HG02759 (cell line): ENCODE results near the gene NAE1.
"Not testable (repeated sequence)": the region's sequence is repeated elsewhere in the genome, so short reads cannot be mapped to it uniquely, and the experiment has no call there.

Experiments used
- ATAC-seq: cut with Tn5 transposase; IDR thresholded peaks from one replicate; pipeline ENCODE4 v1.9.1; 2021; ENCODE audit warnings: mild to moderate bottlenecking, moderate library complexity; ENCODE audit not compliant: unreplicated experiment

The NAE1 gene

DNA sequence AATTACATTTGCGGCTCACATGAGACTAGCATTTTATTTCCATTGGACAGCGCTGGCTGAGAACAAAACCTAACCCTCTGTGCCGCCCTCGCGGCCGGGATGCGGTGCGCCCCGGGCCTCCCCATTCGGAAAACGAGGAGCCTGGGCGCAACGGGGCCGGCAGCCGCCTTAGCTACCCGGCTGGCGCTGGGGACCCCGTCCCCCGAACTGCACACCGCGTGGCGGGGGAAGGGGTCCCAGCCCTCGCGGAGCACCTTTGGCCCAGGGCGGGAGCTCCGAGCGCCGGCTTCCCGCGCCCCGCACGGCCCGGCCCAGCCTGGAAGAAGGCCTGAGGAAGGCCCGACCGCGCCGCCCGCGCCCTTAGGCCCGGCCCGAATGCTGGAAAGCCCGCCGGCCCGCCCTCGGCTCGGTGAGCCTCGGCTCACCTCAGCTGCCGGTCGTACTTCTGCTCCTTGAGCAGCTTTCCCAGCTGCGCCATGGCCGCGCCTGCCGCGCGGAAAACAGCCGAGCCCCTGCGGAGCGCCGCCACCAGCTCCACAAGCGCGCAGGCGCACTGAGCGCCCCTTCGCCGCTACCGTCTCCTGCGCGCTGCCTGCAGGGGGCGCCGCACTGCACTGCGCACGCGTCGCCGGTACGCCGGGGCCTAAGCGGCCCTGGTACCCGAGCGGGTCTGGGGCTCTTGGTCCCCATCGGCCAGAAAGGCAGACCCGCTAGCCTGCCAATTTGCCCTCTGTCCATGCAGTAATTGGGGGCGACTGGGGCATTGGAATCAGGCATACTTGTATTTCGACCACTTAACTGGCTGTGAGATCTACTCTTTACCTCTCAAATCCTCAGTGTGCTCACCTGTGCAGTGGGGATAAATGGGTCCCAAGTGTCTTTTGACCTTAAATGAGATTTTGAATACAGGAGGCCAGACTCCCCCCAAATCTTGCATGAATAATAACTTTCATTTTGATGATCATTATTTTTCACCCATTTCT is at the start of gene NAE1:
Gene NAE1, minus strand, starts transcription at position 555 of the 983 bp plus-strand sequence. Its CDS starts 77 bp downstream, at position 478.
- ATAC-seq, result peak; percentile 96

DNA sequence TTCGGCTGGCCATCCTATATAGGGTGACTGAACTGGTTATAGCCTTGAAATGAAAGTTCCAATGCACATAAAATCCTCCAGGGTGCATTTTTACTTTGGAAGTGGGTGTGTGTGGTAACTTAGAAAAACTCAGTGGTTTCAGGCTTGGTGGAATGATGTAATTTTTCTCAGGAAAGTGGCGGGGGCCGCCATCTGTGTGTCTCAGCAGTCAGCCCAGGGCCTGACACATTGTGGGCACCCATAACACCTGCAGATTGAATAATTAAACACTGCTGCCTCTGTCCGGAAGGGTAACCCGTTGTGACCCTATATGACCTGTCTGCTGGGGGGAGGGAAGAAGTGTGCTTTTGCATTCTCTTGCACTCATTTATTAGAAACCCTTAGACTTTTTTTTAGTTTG is 47.3 kb upstream of the NAE1 start:
- no peak for ATAC-seq

DNA sequence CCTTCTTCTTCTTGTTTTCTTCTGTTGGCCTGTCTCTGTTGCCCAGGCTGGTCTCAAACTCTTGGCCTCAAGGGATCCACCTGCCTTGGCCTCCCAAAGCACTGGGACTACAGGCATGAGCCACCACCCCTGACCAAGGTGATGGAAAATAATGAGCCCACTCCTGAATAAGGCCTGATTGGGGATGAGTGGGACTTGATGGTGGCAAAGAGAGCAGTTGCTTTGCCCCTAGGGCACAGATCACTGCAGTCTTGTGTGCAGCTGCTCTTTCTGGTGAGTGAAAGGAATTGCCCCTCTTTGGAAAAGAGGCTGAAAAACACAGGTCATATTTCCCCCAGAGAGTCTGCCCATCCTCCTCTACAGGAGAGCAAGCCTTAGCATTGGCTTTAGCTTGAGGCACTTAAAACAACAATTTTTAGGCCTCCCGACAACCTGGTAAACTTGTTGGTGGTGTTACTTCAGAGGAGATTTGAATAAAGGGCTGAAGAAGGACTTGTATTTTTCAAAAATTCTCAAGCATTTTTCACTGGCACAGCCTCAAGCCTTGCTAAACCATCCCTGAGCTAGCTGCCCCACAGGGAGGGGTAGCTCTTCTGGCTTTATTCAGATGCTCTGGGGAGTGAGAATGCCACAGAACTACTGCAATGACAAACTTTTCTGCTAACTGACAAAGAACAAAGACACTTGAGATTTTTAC is 43.5 kb upstream of the NAE1 start:
- ATAC-seq, result no peak

DNA sequence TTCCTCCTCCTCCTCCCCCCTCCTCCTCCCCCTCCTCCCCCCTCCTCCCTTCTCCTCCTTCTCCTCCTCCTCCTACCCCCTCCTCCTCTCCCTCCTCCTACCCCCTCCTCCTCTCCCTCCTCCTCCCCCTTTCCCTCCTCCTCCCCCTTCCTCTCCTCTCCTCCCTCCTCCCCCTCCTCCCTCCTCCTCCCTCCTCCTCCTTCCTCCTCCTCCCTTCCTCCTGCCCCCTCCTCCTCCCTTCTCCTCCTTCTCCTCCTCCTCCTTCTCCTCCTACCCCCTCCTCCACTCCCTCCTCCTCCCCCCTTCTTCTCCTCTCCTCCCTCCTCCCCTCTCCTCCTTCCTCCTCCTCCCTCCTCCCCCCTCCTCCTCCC is 42.9 kb upstream of the NAE1 start:
- ATAC-seq, result no peak

DNA sequence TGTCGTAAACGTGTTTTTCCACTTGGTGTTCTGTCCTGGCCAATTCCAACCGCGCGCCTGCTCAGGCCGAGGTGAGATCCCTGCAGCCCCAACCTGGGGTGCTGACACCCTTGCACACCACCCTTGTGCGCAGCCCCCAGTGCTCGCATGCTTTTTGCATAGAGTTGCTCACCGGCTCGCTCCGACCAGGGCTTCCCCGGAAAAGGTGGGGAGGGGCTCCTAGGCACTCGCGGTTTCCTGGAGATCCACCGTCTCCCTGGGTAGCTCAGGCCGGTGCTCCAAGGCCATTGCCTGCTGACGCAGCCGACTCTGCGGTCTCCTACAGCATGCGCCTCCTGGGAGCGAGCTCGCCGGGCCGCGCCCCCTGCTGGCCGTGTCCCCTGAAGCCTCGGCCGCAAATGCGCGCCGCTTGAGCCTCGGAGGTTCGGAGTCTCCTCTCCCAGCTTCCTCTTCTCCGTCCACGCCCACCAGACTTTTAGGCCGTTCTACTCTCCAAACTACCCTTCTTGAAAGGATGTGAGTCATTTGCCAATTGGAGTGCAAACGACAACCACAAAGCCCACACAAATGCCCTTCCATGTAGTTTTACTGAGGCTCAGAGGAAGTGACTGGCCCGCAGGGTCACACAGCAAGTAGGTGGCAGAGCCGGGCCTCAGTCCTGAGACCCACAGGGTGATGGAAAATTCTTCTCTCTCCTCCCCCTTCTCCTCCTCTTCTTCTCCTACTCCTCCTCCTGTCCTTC is 42.3 kb upstream of the NAE1 start:
- ATAC-seq, result peak; percentile 90

DNA sequence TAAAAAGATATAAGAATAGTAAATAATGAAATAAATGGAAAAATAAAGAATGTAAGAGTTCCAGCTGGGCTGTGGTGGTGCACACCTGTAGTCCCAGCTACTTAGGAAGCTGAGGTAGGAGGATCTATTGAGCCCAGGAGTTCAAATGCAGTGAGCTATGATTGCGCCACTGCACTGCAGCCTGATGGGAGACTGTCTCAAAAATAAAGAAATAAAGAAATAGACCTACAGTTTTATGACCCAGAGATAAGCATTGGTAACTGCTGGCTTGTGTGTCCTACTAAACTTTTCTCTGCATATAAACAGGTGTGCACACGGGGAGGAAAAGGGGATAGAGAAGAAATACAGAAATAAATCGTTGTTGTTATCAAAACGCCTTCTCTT is 41.8 kb upstream of the NAE1 start:
- ATAC-seq, result no peak

DNA sequence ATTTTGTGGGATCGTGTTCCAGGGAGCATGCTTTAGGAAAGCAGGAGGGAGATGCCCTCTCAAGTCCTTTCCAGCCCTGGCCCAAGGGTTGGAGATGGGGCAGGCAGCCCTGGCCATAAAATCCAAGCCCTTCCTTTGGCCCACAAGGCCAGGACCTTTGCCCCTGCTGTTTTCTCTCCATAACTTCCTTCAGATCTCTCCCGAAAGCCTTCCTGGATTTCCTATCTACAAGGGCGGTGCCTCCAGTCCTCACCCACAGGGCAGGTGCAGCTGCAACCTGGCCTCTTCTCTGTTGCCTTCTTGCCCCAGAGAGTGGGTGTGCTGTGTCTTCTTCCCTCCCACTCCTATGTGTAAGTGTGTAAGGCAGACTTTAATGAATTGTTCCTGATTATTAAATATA is 41.1 kb upstream of the NAE1 start:
- no peak for ATAC-seq

DNA sequence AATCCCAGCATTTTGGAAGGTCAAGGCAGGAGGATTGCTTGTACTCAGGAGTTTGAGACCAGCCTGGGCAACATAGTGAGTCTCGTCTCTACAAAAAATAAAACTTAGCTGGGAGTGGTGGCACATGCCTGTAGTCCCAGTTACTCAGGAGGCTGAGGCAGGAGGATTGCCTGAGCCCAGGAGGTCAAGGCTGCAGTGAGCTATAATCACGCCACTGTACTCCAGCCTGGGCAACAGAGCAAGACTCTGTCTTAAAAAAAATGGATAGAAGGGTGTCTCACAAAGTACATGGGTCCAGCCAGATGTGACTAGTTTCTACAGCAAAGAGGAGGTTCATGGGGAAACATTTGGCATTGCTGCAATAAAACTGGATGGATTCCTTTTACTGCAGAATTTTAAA is 40.6 kb upstream of the NAE1 start:
- ATAC-seq, result not testable (repeated sequence)

DNA sequence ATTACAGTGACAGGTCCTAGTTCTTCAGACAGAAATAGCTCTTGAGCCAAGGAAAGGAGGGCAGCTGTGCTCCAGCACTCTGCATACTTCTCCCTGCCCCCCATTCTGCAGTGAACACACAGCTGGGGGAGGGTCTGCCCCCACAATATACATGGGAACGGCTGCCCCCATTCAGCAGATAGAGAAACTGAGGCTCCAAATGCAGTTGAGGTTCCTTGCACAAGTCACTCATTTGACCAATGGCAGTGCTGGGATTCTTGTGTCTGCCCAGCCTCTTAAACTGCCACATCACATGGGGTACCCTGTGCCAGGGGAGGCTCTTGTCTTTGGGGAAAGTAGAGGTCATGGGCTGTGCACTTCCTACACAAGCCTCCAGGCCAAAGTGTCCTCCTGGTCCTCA is 38.6 kb upstream of the NAE1 start:
- ATAC-seq, result no peak

DNA sequence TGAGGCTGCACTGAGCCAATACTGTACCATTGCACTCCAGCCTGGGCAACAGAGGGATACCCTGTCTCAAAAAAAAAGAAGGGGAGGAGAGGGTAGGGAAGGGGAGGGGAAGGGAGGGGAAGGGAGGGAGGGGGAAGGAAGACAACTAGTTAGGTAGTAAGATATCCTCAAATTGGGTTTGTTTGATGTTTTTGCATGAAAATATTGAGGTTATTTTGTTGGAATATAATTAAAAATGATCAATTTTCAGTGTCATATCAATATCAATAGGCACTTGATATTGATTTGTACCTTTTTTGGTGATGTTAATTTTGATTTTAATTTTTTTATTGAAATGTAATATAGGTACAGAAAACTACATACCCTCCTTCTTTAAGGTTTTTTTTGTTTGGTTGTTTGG is 32.9 kb upstream of the NAE1 start:
- no peak for ATAC-seq

DNA sequence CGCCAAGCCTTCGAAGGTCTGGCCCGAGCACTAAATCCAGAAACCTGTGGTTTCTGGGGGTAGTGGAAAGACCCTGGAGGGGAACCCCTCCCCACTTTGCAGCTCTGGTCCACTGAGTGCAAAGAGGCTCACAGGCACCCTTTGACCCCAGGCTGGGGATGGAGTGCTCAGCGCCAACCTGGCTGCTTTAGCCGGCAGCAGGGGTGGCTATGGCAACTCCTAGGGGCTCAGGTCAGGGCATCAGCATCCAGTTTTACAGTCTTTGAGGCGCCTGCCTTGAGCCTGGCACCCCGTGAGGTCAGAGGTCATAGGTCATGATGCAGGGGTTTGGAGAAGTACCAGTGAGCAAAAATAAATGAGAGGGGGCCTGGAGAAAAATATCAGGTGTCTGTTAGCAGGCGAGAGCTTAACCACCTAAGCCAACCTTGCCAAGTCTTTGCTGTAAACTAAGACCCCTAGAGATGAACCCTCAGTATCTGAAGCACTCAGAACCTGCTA is 31.3 kb upstream of the NAE1 start:
- no peak for ATAC-seq

DNA sequence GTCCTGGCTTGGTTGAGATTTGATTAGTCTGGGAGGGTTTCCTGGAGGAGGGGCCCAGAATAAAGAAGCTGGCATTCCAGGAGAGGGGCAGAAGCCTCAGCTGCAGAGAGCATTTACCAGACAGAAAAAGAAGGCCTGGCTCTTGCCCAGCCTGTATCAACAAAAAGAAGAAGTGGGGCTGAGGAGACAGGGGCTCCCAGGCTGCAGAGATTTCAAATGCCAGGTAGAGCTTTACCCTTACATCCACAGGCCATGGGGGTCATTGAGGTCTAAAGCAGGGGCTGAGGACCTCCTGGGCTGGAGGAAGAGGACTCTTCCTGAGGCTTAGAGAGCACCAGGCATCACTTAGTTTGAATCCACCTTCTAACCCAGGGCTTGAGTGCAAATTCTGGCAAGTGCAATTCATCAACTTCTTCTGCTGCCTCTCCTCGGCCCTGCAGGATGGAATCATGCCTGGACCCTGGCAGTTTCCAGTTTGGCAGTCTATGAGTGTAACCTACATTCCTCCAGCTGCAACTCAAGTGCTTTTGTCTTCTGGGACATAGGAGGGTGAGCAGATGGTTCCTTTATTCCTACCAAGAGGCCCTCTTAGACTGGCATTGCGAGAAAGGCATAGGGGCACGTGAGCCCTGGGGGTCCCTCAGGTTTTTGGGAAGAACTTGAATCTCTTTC is 28.8 kb upstream of the NAE1 start:
- no peak for ATAC-seq

DNA sequence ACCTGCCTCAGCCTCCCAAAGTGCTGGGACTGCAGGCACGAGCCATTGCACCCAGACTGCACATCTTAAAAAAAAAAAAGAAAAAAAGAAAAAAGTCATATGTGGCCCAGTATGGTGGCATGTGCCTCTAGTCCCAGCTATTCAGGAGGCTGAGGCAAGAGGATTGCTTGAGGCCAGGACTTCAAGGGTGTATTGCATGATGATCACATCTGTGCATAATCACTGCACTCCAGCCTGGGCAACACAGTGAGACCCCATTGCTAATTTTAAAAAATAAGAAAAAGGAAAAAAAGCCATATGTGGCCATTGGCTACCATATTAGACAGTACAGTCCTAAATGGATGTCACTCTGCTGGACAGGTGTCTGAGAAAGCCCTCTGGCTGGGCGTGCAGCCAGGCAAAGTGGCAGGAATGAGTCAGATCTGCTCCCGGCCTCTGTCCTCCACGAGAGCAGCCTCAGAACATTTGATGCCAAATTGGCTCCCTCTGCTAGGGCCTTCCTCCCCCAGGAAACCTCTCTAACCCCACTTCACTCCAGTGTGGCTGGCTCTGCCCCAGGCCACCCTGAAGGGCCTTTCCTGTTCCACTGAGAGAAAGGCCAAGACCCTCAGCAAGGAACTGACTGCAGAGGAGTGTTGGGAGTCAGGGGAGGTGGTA is 28.1 kb upstream of the NAE1 start:
- ATAC-seq, result peak; percentile 50

DNA sequence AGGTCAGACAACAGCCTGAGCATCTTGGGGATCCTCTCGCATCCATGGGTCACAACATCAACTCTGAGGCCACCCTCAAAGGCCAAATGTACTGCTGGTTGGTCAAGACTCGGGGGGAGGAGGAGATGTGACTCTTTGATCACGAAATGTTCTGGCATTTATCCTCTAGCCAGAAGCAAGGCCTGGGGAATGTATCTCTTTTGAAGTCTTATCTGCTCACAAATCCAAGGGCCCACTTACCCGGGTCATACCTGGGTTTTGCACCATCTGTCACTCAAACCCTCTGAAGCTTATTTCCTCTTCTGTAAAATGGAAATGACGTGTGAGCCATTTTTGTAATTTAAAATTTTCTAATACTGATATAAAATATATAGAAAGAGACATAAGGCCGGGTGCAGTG is 26.7 kb upstream of the NAE1 start:
- ATAC-seq, result no peak

DNA sequence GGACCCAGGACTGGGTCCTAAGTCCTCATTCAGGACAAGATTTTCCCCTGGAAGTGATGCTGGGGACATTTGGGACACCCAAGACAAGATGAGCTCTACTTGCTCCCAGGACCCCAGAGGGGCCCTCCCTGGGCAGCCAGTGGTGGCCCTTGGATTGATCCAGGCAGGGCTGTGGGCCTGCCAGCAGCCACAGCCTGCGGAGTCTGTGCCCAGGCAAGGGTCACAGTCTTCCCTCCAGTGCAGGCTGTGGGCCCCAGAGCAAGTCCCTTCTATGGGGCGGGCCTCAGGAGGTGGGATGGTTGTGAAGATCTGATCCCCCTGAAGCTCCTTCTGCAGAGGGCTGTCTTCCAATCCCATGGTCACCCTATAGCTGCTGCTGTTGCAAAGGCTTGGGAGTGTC is 26.0 kb upstream of the NAE1 start:
- no peak for ATAC-seq

DNA sequence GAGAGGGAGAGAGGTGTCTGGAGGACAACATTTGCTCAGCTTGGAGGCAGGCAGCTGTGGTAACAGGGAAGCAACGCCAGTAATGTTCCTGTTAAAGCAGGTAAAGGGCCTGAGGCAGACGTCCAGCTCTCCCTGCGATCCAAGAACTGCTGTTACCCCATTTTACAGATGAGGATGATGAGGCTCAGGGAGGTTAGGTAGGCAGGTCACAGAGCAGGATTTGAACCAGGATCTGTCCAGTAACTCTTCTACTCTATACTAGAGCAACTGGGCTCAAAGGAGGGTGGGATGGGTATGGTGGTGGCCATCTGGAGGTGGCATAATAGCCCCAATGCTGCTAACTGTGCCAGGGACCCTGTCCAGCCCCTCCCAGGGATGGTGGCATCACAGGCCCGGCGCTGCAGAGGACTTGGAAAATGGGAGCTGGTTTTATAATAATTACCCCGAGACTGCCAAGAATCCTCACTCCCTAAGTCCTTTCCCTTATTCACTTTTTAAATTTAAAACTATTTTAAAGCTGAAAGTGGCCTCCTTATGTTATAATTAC is 25.5 kb upstream of the NAE1 start:
- no peak for ATAC-seq

DNA sequence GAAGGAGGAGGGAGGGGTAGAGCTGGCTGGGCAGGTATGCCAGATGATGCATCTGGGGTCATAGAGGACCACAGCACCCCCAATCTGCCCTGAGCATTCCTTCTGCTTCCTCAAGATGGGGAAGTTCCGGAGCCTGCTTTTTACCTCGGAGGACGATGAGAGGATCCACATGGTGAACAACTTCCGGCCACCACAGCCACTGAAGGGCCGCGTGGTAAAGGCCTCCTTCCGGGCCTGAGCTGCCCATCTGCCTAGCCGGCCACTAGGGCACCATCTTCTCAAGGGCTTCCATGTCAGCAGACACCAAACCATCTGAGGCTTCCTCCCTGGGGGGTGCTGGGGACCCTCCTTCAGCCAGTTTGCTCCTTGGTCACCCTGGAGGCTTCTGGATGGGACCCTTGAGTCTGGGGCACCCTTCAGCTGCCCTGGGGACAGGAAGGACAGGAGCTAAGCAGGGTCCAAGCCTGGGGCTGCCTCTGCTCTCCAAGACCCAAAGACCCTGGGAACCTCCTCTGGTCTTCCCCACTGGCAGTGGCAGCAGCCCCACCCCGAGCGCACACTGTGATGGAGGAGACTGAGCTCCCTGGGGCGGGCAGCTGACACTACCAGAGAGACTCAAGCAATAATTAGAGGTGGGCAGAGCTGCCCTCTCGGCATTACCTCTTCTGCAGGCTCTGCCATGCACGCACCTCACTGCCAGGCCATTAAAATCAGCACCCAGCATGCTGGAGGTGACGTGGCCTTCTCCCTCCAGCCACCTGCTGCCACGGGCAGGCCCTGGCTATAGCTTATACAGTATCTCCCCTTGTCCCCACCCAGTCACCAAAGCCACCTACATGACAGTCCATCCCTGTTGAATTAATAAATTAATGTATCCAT is 22.7 kb upstream of the NAE1 start:
- ATAC-seq, result no peak

DNA sequence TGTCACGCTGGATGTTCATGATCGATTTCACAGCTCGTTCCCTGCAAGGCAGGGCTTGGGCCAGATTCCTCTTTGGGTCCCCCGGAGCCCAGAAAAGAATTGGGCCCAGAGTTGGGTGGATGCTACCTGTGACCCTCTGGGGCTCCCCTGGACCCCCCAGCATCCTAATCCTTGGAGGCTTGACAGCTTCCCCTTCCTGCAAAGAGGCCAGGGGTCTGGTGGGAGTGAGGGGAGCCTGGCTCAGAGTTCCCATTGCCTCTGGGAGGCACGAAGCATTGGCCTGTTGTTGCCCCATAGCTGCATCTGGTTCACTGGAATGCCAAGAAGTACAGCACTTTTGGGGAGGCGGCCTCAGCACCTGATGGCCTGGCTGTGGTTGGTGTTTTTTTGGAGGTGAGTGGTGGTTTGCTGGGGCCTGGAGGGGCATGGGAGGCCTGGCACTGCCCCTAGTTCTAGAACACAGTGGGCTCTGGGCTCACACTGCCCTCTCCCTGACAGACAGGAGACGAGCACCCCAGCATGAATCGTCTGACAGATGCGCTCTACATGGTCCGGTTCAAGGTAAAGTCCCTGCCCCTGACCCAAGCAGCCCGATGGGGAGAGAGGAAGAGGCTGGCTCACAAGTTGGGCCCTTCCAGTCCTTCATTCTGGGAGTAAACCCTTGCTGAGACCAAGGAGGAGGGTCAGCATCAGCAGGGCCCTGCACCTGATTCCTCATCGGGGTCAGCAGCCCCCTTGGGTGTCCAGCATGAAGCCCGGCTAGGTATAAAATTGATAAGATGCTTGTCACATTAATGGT is 20.6 kb upstream of the NAE1 start:
- no peak for ATAC-seq
